K562 (cell line): ENCODE results near the gene PRTFDC1. TPM values are rescaled to one million over a fixed set of nuclear protein-coding genes. Genes with fewer than 3 reads are reported as not detected.

ENCODE experiments used
- ATAC-seq: fragments of 200-7000 bp; cut with Tn5 transposase; 3 replicates; pipeline ENCODE4 v1.9.1; 2020; ENCODE audit warnings: moderate library complexity
- BruUV-seq: library from RNA; stranded (reverse); fragments of 400-500 nt; replicated peaks from 2 replicates; lab custom pipeline; 2021; lab: Mats Ljungman, UMichigan
- CTCF ChIA-PET: fragments of 300-600 bp; formaldehyde crosslinking; extraction: SDS; loops from one replicate; lab custom pipeline; 2021; ENCODE audit warnings: low intra/inter-chr PET ratio; lab: Yijun Ruan, JAX
- POLR2A ChIA-PET: fragments of 300-600, 350-650 bp; sonication (Branson Sonifier 250); formaldehyde crosslinking; extraction: SDS; loops from one replicate; lab custom pipeline; 2021; ENCODE audit warnings: antibody characterized with exemption, inconsistent platforms; lab: Yijun Ruan, JAX
- DNase-seq, 4 experiments: peaks; one replicate each; pipeline versions ENCODE4 v3.0.0 to v3.0.0-alpha.2; 2011 to 2018; ENCODE audit warnings: low spot score in 3 of 4, mixed read lengths in 3 of 4; ENCODE audit errors: extremely low read depth in 1 of 4
- FAIRE-seq: peaks from 2 replicates; lab custom pipeline; 2011; peaks lifted over from hg19 to GRCh38; lab: Jason Lieb, UNC
- H2AFZ ChIP-seq: 2 replicates; pipeline ENCODE4 v1.6.0; 2011; ENCODE audit warnings: low read depth, low read length, control low read depth, inconsistent platforms
- H3K27ac ChIP-seq: fragments of 200-600 bp; 3 replicates; pipeline ENCODE4 v1.8.0; 2011; ENCODE audit warnings: low read depth, mild to moderate bottlenecking, control low read depth, inconsistent platforms, low read length, moderate library complexity, mixed read lengths; ENCODE audit errors: extremely low read depth
- H3K27me3 ChIP-seq, 2 experiments: fragments of 300-600 bp in 1 of 2; 2 replicates in 1 of 2; 3 replicates in 1 of 2; pipeline versions ENCODE4 v1.6.0 to v1.8.0; 2011; ENCODE audit warnings: inconsistent platforms in 2 of 2, low read length in 2 of 2, mild to moderate bottlenecking in 1 of 2, mixed read lengths in 1 of 2, moderate library complexity in 1 of 2; ENCODE audit not compliant: control insufficient read depth in 2 of 2, insufficient read depth in 2 of 2
- H3K36me3 ChIP-seq: fragments of 300-600 bp; 3 replicates; pipeline ENCODE4 v1.8.0; 2011; ENCODE audit warnings: mild to moderate bottlenecking, low read length, inconsistent platforms; ENCODE audit not compliant: control insufficient read depth, insufficient read depth
- H3K4me1 ChIP-seq, 2 experiments: fragments of 200-600 bp in 1 of 2; replicated peaks in 1 of 2; 2 replicates in 1 of 2; 3 replicates in 1 of 2; pipeline versions ENCODE4 v1.5.1 to v1.8.0; 2011; ENCODE audit warnings: inconsistent platforms in 2 of 2, low read length in 2 of 2, mild to moderate bottlenecking in 1 of 2, mixed read lengths in 1 of 2, moderate library complexity in 1 of 2; ENCODE audit not compliant: control insufficient read depth in 2 of 2, insufficient read depth in 2 of 2
- H3K4me2 ChIP-seq: 2 replicates; pipeline ENCODE4 v1.6.1; 2011; ENCODE audit warnings: low read length, control low read depth, inconsistent platforms, mixed read lengths; ENCODE audit not compliant: insufficient read depth
- H3K4me3 ChIP-seq: fragments of 200-600 bp; sonication (generic), shearing (Covaris generic); 2 replicates; pipeline ENCODE4 v1.5.1; 2016; ENCODE audit warnings: control low read depth, inconsistent platforms
- H3K79me2 ChIP-seq: fragments of 200-600 bp; 3 replicates; pipeline ENCODE4 v1.8.0; 2011; ENCODE audit warnings: low read length, inconsistent platforms; ENCODE audit not compliant: control insufficient read depth, insufficient read depth
- H3K9ac ChIP-seq, 2 experiments: 2 replicates each; pipeline versions ENCODE4 v1.6.0 to v1.6.1; 2011; ENCODE audit warnings: low read depth in 2 of 2, low read length in 2 of 2, control low read depth in 1 of 2, inconsistent platforms in 1 of 2, mild to moderate bottlenecking in 1 of 2, mixed read lengths in 1 of 2; ENCODE audit not compliant: insufficient read depth in 1 of 2
- H3K9me1 ChIP-seq: one replicate; pipeline ENCODE4 v1.6.0; 2011; ENCODE audit warnings: inconsistent platforms, mild to moderate bottlenecking, low read length, moderate library complexity; ENCODE audit not compliant: control insufficient read depth, insufficient read depth
- H3K9me3 ChIP-seq: replicated peaks from 2 replicates; pipeline ENCODE4 v1.5.1; 2011; ENCODE audit warnings: low read depth, low read length, inconsistent platforms; ENCODE audit not compliant: control insufficient read depth, insufficient read depth
- H4K20me1 ChIP-seq: replicated peaks from 2 replicates; pipeline ENCODE4 v1.6.1; 2011; ENCODE audit warnings: low read length, inconsistent platforms, mixed read lengths; ENCODE audit not compliant: control insufficient read depth, insufficient read depth
- CUX1 ChIP-seq: fragments of 200-800 bp; sonication (Bioruptor generic); IDR thresholded peaks from 2 replicates; pipeline ENCODE4 v1.6.1; 2016; ENCODE audit warnings: missing genetic modification characterization, missing compliant biosample characterization
- NELFE ChIP-seq: IDR thresholded peaks from 2 replicates; pipeline ENCODE4 v1.6.1; 2011; ENCODE audit warnings: mild to moderate bottlenecking; ENCODE audit not compliant: insufficient read depth, insufficient read length
- NRF1 ChIP-seq, 2 experiments: fragments of 450-650 bp; IDR thresholded peaks in 1 of 2; conservative IDR thresholded peaks in 1 of 2; 2 replicates each; pipeline ENCODE4 v1.6.1; 2014; ENCODE audit warnings: mild to moderate bottlenecking in 2 of 2
- REST ChIP-seq, 2 experiments: fragments of 450-650 bp; formaldehyde crosslinking in 1 of 2; IDR thresholded peaks; 2 replicates each; pipeline versions ENCODE4 v1.4.0 to v1.6.1; 2014 to 2020; ENCODE audit warnings: mild to moderate bottlenecking in 2 of 2, borderline replicate concordance in 1 of 2, low read depth in 1 of 2
- SAFB ChIP-seq: fragments of 200-400 bp; formaldehyde crosslinking; IDR thresholded peaks from 2 replicates; pipeline ENCODE4 v1.6.1; 2017; ENCODE audit warnings: low read depth, low read length, borderline replicate concordance
- SNAPC5 ChIP-seq: fragments of 250-450 bp; sonication (Bioruptor Pico); IDR thresholded peaks from 2 replicates; pipeline ENCODE4 v1.8.0; 2021; ENCODE audit warnings: moderate library complexity, mild to moderate bottlenecking, inconsistent platforms
- TCFL5 ChIP-seq: fragments of 250-450 bp; sonication (Bioruptor Pico); conservative IDR thresholded peaks from 2 replicates; pipeline ENCODE4 v1.6.1; 2021; ENCODE audit warnings: mild to moderate bottlenecking, moderate library complexity, matching md5 sums
- ZNF212 ChIP-seq: fragments of 450-650 bp; formaldehyde crosslinking; IDR thresholded peaks from 2 replicates; pipeline ENCODE4 v1.4.0; 2020; ENCODE audit warnings: mild to moderate bottlenecking
- ZNF282 ChIP-seq: sonication (generic); formaldehyde crosslinking; IDR thresholded peaks from 2 replicates; pipeline ENCODE4 v1.8.1; 2023; ENCODE audit warnings: missing genetic modification reagents
- WGBS: fragments of 100-300 bp; shearing (Covaris generic); methylation state at CpG from one replicate; pipeline ENCODE4 v1.1.6; 2016; ENCODE audit warnings: low coverage, mixed read lengths; ENCODE audit not compliant: insufficient coverage; ENCODE audit errors: missing lambda C conversion rate; 5-methylcytosine and 5-hydroxymethylcytosine counted together
- in situ Hi-C: fragments of 300-500 bp; cut with MboI; formaldehyde crosslinking; loops from 4 replicates; pipeline ENCODE4 v1.15.0; 2018; ENCODE audit warnings: inconsistent platforms, mixed read lengths
- intact Hi-C: fragments of 100-400 bp; cut with micrococcal nuclease; formaldehyde crosslinking; loops from 2 replicates; pipeline ENCODE4 v1.14.2; 2022
- polyA plus RNA-seq, 8 experiments: library from polyadenylated mRNA; depleted of rRNA in 4 of 8; stranded (reverse) in 5 of 8; unstranded in 3 of 8; fragments of >200 nt; fragmentation: Nextera tagmentation in 2 of 8; fragmentation: Illumina TruSeq in 1 of 8; extraction: Ambion mirVana in 2 of 8; extraction: Trizol in 1 of 8; gene quantifications; 2 replicates each; pipeline versions ENCODE4 v1.2.1 to v1.2.3, GENCODE V29; 2011 to 2014; ENCODE audit warnings: inconsistent platforms in 1 of 8, missing spikeins in 1 of 8
- total RNA-seq, 7 experiments: library from RNA; depleted of rRNA in 6 of 7; stranded (reverse); fragments of >200 nt in 6 of 7; fragmentation: Illumina TruSeq in 2 of 7; extraction: Trizol in 2 of 7; gene quantifications; 2 replicates each; pipeline versions ENCODE4 v1.2.1 to v1.2.3, GENCODE V29; 2011 to 2021; ENCODE audit warnings: low replicate concordance in 1 of 7

Gene PRTFDC1
- total and polyA plus RNA-seq, 9 of the 15 experiments (the other 6 are each of a cell fraction or from before 2014, with no cell fraction given): 7.0 to 27.6 (median 10.0) TPM

GRCh38 chr10:24989867-24990266, 37.5 kb upstream of the PRTFDC1 start:
- intact Hi-C loops: loop anchor here (2.0 to 5.0 kb wide), 5 partner anchors 38 to 373 kb away; partner anchors contain the start of gene PRTFDC1
- CTCF ChIA-PET: interaction anchor here (0.7 kb wide), 1 partner anchor 373 kb away, joined by 3 read pairs; no protein-coding TSS in a partner anchor
- in situ Hi-C loops: no loop called here
- TF ChIP-seq NELFE (no peak), SAFB (no peak), ZNF282 (CRISPR knock-in tag) (no peak), TCFL5 (CRISPR knock-in tag) (no peak), ZNF212 (CRISPR knock-in tag) (no peak), REST (IDR thresholded peaks at IDR 0.05; ENCODE audit: borderline replicate concordance) (peak; percentile 28; the same call in 1 of the 2 replicates), REST (CRISPR knock-in tag; IDR thresholded peaks at IDR 0.05; ENCODE audit: low read depth) (no peak), NRF1 (conservative IDR thresholded peaks at IDR 0.05 in 1 of 2, IDR thresholded peaks at IDR 0.05 in 1 of 2) (no peak), SNAPC5 (CRISPR knock-in tag) (no peak), CUX1 (CRISPR knock-in tag) (no peak)

More at GRCh38 chr10:24989867-24990266, 37.5 kb upstream of the PRTFDC1 start:
- FAIRE-seq (no peak), ATAC-seq (no peak), DNase-seq (no peak)
- no peak overlapping the region for H3K9ac ChIP-seq
- H2AFZ ChIP-seq: no peak overlapping the region
- peaks cover 9 to 11% of the 10 kb centered on the region in 2 experiments for H3K4me1 ChIP-seq
- 19% methylated on average over 1 of the region's 1 CpG for WGBS
- H3K79me2 ChIP-seq: no peaks in the 10 kb centered on the region
- H3K27me3 ChIP-seq: no peaks in the 10 kb centered on the region
- no peak overlapping the region for H3K4me3 ChIP-seq
- POLR2A ChIA-PET: no interaction called here
- H3K4me2 ChIP-seq: no peak overlapping the region
- no TSS peak for BruUV-seq
- no peaks in the 10 kb centered on the region for H3K9me3 ChIP-seq
- H3K27ac ChIP-seq: no peak overlapping the region
- no peaks in the 10 kb centered on the region for H3K9me1 ChIP-seq
- H4K20me1 ChIP-seq: no peaks in the 10 kb centered on the region
- H3K36me3 ChIP-seq: no peaks in the 10 kb centered on the region
